HL-60/S4 treated with phorbol 12-myristate 13-acetate at 8.2 ng/mL for 4 days and 3 days (cell line): Measurements from ENCODE around the gene ZNHIT2.

Experiments used
- in situ Hi-C: fragments of 300-500 bp; cut with MboI; formaldehyde crosslinking; loops from 2 replicates; pipeline ENCODE4 v1.15.0; 2022; ENCODE audit warnings: low sequenced_read_pairs

Gene ZNHIT2

GRCh38 chr11:65107078-65107477 lies 10.4 kb downstream of the ZNHIT2 start:
- in situ Hi-C loops: no loop called here

GRCh38 chr11:65104628-65105027 lies 12.9 kb downstream of the ZNHIT2 start:
- in situ Hi-C loops: no loop called here

- in situ Hi-C loops: no loop called here
Observed at GRCh38 chr11:65103476-65103875, 14.0 kb downstream of the ZNHIT2 start.

GRCh38 chr11:65102142-65103095 lies 15.1 kb downstream of the ZNHIT2 start:
- in situ Hi-C loops: no loop called here

GRCh38 chr11:65100674-65101350 lies 16.7 kb downstream of the ZNHIT2 start:
- in situ Hi-C loops: no loop called here

DNA sequence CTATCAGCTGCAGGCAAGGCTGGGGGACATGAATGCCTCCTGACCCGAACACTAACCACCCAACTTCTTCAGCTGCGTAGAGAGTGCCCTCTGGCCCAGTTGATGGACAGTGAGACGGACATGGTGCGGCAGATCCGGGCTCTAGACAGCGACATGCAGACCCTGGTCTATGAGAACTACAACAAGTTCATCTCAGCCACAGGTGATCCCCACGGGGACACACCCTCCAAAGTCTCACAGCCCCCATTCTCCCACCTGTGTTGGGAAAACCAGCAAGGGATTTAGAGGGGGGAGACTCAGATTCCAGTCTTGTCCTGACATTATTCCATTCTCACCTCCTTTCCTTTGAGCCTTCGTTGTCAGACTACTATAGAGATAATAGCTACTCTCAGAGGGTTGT lies 20.6 kb downstream of the ZNHIT2 start:
- in situ Hi-C loops: no loop called here

- in situ Hi-C loops: no loop called here
Observed at GRCh38 chr11:65095974-65096806, 21.3 kb downstream of the ZNHIT2 start, which contains the start of gene VPS51. VPS51 (plus strand) TSS chr11:65096214; CDS start chr11:65096251, 37 bp downstream.

DNA sequence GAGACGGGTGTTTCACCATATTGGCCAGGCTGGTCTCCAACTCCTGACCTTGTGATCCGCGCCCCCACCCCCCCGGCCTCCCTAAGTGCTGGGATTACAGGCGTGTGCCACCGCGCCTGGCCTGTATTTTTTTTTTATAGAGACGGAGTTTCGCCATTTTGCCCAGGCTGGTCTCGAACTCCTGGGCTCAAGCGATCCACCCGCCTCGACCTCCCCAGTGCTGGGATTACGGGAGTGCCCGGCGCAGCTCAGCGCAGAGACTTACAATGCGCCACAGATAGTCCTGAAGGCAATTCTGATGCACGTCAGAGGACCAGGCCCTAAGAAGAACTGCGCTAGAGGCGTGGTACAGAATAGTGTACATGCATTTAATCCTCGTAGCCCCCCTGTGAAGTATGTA lies 22.1 kb downstream of the ZNHIT2 start:
- in situ Hi-C loops: no loop called here

DNA sequence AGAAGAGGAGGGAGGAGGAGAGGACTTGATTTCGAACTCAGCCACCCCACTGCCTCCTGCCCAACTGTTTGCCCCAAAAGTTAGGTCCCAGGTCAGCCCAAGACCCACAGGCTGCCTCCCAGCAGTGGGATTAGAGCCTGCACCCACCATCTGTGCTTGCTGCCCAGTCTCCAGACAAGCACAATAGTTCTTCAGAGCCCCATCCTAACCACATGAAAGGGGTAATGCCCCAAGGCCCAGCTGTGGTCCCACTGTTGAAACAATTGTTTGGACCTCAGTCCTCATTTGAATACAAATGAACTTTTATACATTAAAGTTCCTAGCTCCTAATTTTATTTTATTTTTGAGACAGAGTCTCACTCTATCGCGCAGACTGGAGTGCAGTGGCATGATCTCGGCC lies 26.9 kb downstream of the ZNHIT2 start:
- in situ Hi-C loops: no loop called here

DNA sequence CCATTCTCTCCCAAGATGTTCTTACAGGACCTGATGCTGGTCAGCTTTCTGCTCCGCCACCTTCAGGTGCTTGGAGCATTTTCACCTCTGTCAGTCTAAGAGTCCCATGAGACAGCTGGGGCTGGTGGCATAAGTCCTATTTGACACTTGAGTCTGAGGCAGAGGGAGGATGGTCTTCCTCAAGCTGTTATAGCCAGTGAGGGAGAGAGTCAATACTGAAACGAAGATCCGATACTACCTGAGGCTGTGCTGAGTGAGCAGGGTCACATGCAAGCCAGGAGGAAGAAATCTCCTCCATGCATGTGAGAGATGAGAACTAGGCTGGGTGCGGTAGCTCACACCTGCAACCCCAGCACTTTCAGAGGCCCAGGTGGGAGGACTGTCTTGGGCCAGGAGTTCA lies 27.9 kb downstream of the ZNHIT2 start:
- in situ Hi-C loops: no loop called here

DNA sequence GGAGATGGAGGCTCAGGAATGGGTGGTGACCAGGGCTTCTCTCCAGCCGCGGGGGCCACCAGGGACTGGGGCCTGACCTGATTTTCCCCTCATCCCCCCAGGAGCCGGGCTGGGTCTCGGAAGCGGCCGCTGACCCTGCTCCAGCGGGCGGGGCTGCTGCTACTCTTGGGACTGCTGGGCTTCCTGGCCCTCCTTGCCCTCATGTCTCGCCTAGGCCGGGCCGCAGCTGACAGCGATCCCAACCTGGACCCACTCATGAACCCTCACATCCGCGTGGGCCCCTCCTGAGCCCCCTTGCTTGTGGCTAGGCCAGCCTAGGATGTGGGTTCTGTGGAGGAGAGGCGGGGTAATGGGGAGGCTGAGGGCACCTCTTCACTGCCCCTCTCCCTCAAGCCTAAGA lies 29.7 kb downstream of the ZNHIT2 start:
- in situ Hi-C loops: no loop called here

DNA sequence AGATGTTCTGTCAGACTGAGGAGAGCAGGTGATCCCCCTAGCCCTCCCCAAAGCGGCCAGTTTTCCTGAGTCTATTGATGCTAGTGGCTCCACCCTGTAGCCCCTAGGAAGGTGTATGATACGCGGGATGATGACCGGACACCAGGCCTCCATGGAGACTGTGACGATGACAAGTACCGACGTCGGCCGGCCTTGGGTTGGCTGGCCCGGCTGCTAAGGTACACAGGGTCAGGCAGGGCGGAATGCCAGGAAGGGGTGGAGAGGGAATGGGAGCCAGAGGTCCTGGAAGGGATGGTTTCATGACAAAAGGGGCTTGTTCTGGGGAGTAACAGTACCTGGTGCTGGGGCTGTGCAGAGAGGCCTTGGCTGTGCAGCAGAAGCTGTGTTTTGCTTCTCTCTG lies 30.3 kb downstream of the ZNHIT2 start:
- in situ Hi-C loops: no loop called here

DNA sequence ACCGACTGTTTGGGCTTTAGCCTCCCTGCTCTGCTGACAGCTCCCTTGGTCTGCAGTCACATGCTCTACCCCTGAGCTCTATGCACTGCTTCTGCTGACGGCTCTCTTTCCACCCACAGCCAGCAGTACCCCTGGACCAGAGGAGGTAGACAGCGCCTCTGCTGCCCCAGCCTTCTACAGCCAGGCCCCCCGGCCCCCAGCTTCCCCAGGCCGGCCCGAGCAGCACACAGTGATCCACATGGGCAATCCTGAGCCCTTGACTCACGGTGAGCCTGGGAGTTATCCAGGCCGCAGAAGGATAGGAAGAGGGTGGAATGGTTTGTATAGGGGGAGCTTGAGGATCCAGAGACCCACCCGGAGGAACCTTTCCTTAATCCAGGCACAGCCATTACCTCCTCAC lies 30.7 kb downstream of the ZNHIT2 start:
- in situ Hi-C loops: no loop called here

DNA sequence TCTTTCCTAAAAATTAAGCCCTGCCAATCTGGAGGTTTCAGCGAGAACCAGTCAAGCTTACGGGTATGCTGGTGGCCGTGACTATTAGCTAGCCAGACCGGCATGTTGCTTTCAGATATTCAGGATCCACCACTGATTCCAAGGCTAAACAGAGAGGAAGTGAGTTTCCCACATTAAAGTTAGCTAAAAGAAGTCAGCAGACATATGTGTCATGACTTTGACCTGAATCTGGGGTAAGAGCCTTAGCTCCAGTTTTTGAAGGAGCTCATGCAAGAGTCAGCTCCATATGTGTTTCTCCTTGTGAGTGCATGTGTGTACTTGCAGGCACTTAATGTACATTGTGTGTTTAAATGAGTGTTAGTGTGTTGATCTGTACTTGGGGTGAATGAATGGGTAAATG lies 32.1 kb downstream of the ZNHIT2 start:
- in situ Hi-C loops: no loop called here

DNA sequence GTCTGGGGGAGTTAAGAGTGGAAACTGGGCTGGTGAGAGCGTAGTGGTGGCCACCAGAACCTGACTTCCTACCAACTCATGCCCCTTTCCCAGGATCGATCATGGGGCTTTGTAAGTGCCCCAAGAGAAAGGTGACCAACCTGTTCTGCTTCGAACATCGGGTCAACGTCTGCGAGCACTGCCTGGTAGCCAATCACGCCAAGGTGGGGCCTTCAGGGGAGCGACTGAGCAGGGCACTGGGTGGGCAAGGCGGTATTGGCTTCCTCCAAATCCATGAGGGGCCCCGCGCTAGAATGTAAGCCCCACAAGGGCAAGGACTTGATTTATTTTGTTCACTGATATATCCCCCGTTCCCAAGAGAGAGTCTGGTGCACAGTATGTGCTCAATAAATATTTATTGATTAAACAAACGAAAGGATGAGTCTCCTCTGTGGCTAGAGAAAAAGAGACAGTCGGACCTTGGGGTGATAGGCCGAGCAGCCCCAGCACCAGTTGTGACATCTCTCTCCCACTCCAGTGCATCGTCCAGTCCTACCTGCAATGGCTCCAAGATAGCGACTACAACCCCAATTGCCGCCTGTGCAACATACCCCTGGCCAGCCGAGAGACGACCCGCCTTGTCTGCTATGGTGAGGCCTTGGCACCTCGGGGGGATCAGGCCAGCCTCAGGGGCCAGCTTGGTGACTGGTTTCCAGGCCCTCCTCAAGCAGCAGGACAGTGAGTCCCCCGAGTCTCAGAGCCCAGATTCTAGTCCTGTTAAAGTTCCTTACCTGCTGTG lies 32.7 kb downstream of the ZNHIT2 start:
- in situ Hi-C loops: no loop called here

DNA sequence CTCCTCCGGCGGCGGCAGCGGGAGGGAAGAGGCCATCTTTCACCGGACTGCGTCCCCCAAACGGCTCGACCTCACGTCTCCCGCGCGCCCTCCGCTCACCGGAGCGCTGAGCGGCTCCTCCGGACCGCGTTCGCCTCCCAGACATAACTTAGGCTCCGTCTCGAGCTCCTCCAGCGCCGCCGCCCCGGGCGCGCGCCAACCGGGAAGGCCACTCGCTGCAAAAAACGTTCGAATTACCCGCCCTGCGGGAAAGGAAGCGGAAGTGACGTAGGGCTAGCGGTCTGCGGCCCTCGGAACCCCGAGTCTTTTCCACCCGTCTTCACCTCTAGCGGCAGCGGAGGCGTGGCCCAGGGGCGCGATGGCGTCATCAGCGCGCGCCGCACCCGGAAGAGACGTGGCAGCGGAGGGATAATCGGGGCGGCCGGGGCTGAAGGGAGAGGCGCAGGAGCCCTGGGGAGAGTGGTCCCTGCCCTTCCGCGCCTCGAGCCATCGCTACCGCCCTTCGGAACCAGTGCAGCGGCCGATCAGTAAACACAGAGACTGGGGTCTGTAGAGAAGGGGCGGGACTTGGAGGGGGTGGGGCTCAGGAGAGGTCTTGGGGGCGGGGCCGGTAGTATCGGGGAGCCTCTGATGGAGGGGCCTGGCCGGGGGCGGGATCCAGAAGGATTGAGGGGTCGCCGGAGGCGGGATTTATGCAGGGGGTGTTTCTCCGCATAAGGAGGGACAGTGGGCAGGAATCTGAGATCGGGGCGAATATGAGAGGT lies 33.5 kb downstream of the ZNHIT2 start, which contains the start of the genes CDCA5 and ZFPL1:
Gene CDCA5 (minus strand): TSS at position 207 of the 764 bp plus-strand sequence. CDS start 62 bp downstream, at position 145.
Gene ZFPL1 (plus strand): TSS at position 389 of the 764 bp plus-strand sequence. CDS start 477 bp downstream, outside the sequence.
- in situ Hi-C loops: no loop called here

DNA sequence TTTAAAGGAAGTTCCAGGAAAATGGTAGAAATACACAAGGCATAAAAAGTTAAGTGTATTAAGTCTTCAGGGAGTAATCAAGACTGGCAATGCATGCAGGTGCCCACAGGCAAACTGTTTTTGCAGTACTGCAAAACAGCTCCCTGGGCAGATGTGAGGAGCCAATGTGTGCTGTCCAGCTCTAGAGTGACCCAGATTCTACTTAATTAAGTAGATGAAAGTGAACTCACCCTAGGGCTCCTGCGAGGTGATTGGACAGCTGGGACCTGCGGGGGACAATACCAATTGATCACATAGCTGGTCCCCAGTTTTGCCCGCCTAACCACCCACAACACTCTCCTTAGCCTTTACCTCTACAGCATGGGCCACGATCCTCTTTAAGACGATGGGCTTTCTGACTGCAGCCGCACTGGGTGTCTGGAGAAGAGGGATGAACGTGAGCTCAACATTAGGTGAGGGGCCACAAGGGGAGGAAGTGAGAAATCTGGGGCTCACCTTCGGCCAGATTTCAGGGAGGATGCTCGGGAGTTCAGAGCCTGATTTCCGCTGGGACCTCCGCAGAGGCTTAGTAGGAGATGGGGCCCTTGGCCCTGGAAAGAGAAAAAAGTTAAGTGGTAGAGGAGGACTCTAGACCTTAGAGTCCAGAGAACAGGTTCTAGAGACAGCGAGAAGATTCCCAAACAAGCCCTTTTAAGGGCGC lies 34.2 kb downstream of the ZNHIT2 start:
- in situ Hi-C loops: no loop called here

GRCh38 chr11:65078786-65079342 lies 38.6 kb downstream of the ZNHIT2 start:
- in situ Hi-C loops: no loop called here
